Stimulated activated CD4-positive, alpha-beta T cell treated with anti-CD3 and anti-CD28 coated beads, Interleukin-4, amount 100 ng/mL, for 24 hours (primary cell): ENCODE data around the gene RPH3AL.
"Not testable (repeated sequence)": the region's sequence is repeated elsewhere in the genome, so short reads cannot be mapped to it uniquely, and the experiment has no call there.

Experiments used
- DNase-seq: peaks from one replicate; pipeline ENCODE4 v3.0.0-alpha.2; 2020

Gene RPH3AL

GRCh38 chr17:234163-234993 lies 118.2 kb downstream of the RPH3AL start:
- not testable (repeated sequence) for DNase-seq

DNA sequence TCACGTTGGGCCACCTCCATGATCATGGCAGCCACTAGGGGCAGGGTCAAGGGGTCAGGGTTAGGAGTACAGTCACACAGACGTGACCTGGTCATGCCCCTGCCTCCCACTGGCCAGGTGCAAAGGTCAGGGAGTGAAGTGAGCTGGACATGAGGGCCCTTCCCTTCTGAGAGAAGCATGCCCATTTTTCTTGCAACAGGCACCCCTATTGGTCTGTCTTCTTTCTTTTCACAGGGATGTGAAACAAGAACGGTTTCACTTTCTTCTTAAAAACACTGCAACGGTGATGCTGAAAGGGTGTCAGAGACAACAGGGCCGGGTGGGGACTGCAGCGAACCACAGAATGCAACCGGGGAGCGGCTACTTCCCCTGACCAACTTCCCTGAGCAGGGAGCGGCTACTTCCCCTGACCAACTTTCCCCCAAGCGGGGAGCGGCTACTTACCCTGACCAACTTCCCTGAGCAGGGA lies 119.1 kb downstream of the RPH3AL start:
- DNase-seq: no peak

- no peak for DNase-seq
Measured at GRCh38 chr17:231966-232807, 120.4 kb downstream of the RPH3AL start.

DNA sequence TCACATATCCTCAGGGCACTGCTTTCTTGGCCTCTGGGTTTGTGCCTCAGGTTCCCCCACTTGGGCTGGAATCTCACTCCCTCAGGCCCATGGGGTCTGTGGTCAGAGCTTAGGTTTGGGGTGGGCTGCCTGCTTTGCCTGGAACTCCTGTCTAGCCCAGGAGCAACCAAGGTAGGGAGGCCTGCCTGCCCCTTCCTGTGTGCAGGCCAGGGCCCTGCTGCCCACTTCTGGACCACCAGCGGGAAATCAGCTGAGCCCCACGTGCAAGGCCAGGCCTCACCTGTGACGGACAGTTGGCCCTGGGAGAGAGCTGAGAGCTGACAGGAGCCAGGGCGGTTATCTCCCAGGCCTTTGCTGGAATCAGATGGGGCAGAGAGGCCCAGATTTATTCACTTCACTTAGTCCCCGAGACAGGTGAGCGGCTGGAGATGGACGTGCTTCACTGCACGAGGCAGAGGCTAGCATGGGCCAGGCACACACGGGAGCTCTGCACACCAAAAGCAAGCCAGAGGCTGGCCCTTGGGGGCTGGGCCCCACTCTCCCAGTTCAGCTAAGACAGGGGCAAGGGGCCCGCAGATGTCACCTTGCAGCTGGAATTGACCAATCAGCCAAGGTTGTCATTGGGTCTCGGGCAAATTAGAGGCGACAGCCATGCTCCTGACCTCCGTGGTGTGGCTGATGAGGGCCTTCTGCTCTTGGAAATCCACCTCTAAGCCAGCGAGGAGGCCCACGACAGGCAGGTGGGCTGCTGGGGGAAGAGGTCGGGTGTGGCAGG lies 121.2 kb downstream of the RPH3AL start:
- DNase-seq: no peak

DNA sequence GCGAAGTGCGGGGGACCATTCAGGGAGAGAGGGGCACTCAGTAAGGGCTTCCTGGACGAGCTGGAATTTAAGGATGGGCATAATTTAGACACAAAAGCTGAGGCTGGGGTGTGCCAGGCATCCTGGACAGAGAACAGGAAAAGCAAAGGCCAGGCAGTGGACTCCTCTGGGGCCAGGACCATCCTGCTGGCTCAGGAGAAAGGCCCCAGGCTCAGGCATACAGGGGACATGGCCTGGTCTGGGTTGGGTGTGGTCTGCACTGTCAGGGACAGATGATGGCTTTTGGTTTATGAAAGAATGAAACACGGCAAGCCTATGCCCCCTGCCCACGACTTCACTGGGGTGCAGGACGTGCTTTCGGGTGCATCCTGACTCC lies 122.2 kb downstream of the RPH3AL start:
- no peak for DNase-seq

DNA sequence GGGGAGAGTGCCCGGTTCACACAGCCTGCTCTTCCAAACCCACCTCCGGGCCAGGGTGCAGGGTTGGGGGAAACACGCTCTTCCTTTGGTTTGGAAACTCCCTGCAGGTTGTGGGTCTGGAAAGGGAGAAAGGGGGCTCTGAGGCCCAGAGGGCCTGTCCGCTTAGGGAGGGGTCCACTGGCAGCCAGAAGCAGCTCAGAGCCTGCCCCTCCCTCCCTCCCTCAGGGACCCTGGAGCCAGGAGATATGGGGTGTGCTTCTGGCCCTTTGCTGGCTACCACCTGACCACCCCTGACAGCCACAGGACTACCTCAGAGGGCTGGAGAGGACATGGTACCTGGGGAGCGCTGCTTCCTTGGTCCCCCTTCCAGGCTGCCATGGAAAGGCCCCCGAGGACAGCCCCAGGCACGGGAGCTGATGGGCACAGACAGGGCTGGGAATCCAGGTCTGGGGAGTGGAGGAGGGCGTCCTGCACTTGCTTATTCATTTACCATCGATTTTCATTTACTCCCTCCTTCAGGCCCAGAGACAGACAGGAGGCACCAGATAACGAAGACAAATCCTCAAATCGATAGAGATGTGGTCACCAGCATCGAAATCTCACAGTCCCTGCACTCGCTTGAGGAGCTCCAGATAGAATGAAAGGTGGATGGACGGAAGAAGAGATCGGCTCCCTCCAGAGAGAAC lies 122.8 kb downstream of the RPH3AL start:
- DNase-seq: no peak

DNA sequence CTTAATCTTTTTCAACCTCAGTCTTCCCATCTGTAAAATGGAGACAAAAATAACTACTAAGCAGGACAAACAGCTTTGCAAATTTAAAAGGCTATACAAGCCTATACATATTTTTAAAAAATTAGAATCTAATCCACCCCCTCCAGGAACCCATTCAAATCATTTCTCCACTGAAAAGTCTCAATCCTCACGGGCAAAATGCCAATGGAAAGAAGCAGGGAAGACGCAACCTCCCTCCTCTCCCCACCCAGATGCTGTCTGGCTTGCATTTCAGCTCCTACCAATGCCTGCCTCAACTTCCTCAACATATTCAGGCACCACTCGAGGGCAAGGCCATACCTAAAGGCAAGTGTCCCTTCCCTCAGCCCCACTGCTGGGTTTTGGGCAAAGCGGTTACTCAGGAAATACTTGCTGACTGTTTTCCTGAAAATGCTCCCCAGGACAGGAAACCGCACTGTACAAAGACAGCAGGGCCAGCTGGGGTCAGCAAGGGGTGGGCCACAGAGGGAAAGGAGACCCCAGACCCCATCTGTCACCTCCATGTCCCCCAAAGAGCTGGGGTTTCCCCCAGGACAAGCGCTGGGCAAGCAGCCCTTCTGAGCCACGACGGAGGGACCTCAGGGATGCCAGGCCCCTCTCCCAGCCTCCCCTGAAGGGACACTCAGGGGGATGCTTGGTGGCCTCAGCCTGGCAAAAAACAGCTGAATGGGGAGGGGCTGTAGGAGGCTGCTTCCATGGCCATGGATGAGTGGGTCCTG lies 123.5 kb downstream of the RPH3AL start:
- DNase-seq: no peak

DNA sequence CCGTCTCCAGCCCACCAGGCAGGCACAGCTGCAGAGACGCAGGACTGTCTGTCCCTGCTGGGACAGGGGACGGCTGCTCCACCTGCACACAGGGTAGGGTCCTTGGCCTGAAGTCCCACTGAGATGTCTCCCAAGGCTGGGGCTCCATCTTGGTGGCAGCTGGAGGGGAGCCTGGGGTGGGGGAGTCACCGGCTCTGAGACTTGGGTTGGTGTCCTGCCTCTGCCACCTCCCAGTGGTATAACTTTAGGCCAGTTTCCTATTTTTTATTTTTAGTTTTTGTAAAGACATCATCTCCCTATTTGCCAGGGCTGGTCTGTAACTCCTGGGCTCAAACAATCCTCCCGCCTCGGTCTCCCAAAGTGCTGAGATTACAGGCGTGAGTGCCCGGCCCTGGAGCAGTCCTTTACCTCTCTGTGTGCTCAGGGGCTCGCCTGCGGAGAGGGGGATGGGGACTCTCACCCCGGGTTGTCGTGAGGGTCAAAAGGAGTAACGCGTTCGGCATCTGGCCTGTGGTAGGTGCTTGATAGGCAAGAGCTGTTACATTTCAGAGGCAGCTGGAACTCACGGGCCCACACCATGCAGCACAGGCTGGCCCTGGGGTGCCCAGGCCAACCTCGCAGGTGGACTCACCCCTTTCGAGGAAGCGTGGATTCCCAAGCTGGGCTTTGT lies 124.5 kb downstream of the RPH3AL start:
- DNase-seq: no peak

DNA sequence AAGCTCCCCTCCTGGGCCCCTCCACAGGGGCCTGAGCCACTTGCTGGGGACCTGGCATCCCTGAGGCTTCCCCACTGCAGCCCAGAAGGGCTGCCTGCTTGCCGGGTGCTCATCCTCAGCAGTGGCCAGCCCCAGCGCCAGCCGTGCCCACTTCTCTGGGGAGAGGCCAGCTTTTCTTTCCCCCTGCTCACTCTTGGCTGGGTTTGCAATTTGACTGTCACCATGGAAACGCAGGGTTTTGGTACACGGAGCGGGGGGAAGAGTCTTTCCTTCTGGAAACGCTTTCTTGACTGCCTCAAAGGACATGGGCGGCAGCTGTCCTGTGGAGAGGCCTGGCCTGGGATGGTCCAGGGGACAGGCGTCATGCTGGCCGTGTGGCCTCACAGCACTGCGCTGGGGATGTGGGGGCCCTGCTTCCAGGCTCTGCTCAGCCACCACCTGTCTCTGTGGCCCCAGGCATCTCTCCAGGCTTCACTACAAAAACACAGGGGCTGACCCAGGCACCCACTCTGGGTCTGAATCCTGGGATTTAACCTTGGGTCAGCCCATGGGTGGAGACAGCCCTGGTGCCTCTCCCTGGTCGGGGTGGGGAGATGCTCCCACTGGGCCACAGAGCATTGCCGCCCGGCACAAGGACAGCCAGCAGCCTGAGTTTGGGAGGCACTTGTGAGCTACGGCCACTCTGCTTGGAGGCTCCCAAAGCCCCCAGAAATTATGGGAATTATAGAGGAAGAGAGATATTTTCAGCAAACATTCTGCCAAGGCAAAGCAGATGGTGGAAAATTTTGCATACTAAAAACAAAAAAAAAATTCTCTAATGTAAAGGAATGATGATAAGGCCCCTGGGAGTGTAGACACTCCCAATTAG lies 125.3 kb downstream of the RPH3AL start:
- DNase-seq: no peak

DNA sequence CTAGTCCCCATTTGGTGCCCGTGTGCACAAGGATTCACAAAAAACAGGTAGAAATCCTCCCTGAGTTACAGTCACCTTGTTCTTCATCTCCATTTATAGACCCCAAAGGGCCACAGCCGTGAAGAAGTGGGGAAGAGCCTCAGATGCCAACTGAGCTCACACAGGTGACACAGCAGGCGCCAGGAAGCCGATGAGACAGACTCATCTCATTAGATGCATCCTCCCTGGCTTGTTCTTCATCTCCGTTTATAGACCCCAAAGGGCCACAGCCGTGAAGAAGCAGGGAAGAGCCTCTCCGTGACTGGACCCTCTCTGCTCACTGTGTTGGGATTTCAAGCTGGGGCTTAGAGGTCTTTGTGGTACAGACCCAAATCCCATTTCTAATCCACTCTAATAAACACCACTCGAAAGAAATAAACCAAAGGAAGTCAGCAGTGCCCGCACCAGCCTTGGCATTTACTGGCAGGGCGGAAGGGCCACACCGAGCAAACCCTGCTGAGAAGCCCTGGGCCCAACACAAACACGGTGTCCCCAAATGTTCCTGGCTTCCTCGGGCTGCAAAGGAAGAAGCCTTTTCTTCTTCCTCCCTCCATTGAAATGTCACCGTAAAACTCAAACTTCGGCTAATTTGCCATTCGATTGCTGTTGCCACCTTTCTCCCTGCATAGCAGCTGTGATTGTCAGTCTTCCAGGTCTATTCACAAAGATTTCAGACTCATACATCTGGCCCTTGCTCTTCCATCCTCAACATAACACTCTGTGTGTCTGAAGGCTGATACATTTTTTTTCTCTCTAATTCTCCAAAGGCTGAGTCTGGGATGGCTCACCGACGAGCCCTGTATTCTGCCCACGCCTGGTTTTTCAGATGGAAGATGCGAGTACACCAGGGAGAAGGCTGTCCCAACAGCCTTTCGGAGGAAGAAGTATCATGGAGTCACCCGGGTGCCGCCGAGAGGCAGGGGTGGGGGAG lies 126.2 kb downstream of the RPH3AL start:
- no peak for DNase-seq

DNA sequence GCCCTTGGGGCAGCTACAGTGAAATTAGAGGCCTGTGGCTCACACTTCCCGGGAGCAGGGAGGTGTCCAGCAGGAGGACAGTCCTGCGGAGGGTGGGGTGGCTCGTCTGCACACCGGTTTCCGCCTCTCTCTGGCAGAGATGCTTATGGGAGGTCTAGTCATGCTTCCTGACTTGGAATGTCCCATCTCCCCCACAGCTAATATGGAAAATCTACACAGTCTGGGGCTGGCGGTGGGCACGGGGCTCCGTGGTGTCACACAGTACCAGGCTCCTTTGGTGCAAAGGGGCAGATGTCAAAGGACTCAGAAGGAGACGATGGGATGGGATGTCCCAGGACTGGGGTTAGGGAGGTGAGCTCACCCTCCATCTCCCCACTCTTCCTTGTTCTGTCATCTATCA lies 127.1 kb downstream of the RPH3AL start:
- no peak for DNase-seq

- not testable (repeated sequence) for DNase-seq
Measured at GRCh38 chr17:224576-224975, 128.0 kb downstream of the RPH3AL start.

GRCh38 chr17:223723-224471 lies 128.7 kb downstream of the RPH3AL start:
- no peak for DNase-seq

DNA sequence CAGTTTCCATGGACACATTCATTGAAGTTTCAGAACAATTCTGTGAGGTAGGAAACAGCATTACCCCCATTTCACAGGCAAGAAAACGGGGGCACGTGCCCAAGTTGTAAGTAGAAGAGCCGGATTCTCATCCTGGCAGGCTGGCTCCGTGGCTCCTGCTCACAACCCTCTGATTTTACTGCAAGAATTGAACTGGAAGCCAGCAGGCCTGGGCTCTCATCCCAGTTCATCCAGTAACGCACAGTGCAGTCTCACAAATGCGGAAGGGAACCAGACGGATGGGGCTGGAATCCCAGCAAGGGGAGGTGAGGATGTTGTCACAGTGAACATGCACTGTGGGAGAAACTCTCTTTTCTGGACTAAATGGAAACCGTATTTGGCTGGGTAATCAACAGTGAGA lies 130.4 kb downstream of the RPH3AL start:
- no peak for DNase-seq

- DNase-seq: no peak
Measured at GRCh38 chr17:219696-220095, 132.9 kb downstream of the RPH3AL start.

DNA sequence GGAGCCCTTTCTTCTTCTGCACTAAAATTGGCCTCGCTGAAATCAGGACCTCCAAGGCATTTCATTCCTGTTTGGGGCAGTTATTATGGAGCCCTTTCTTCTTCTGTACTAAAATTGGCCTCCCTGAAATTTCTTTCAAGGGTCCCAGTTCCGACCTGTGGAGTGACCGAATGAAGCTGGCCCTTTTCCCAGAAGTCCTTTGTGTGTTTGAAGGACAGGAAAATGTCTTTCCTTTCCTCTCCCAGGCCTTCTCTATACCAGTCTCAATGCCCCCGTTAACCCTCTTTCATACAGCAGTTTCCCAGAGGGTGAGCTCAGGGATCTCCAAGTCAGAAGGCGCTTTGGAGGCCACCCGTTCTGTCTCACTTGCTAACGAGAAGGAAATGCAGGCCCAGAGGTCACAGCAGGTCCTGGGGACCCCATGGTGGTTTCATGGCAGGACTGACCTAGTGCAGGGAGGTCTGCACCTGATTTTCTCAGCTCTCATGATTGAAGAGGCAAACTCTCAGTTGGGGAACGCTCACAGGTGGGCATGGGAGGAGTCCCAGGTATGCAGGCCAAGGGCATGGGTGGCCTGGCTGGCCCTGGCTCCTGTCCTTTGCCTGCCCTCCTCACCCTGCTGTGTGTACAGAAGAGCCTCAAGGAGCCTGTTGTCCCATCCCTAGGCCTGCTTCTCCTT lies 134.0 kb downstream of the RPH3AL start:
- no peak for DNase-seq

- no peak for DNase-seq
Measured at GRCh38 chr17:216625-217024, 136.0 kb downstream of the RPH3AL start.
